Stimulated activated CD8-positive, alpha-beta memory T cell treated with anti-CD3 and anti-CD28 coated beads, Interleukin-4, amount 100 ng/mL, for 1 hour (primary cell): ENCODE measurements around the gene ZNF540.
A peak's percentile ranks its signal among the peaks of the same experiment; 100 is the strongest.
"Not testable (repeated sequence)": the region's sequence is repeated elsewhere in the genome, so short reads cannot be mapped to it uniquely, and the experiment has no call there.

ENCODE experiments used
- DNase-seq, 2 donors: peaks; one replicate each; pipeline ENCODE4 v3.0.0-alpha.2; 2020; ENCODE audit warnings: low read depth in 2 of 2, low spot score in 1 of 2

The ZNF540 gene

DNA sequence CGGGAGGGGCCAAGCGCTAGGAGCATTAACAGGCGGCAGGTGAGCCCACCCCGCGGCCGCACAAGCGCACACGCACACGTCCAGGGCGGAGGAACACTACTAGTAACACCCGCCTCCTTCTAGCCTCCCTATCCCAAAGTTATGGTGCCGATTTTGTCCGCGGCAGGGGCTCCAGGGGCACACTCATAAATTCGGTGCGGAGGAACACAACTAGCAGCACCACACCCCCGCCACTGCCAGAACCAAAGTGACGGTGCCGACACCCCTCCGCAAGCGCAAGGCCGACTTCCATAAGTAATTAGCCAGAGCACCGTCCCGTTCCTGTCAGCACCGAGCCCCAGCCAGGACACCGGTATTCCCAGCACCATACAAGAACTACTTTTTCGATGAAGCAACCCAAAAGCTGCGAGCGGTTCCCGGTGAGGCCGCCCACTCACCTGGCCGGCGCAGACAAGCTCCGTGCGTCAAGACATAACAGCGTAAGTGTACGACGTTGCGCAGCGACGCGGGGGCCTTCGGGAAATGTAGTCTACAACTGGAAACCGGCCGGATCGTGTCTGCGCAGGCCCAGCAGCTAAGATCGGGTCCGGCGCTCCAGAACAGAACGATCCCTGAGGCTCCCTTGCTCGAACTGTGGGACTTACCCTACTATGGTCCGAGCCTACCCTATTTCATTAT lies at the start of gene ZNF540, which contains the start of gene ZNF571:
Gene ZNF540, plus strand, starts transcription at position 573 of the 678 bp plus-strand sequence. CDS start 3,572 bp downstream, outside the sequence.
Gene ZNF571, minus strand, starts transcription at position 489 of the 678 bp plus-strand sequence. CDS start 8,116 bp downstream, outside the sequence.
- DNase-seq: peak; percentile 73 to 86

DNA sequence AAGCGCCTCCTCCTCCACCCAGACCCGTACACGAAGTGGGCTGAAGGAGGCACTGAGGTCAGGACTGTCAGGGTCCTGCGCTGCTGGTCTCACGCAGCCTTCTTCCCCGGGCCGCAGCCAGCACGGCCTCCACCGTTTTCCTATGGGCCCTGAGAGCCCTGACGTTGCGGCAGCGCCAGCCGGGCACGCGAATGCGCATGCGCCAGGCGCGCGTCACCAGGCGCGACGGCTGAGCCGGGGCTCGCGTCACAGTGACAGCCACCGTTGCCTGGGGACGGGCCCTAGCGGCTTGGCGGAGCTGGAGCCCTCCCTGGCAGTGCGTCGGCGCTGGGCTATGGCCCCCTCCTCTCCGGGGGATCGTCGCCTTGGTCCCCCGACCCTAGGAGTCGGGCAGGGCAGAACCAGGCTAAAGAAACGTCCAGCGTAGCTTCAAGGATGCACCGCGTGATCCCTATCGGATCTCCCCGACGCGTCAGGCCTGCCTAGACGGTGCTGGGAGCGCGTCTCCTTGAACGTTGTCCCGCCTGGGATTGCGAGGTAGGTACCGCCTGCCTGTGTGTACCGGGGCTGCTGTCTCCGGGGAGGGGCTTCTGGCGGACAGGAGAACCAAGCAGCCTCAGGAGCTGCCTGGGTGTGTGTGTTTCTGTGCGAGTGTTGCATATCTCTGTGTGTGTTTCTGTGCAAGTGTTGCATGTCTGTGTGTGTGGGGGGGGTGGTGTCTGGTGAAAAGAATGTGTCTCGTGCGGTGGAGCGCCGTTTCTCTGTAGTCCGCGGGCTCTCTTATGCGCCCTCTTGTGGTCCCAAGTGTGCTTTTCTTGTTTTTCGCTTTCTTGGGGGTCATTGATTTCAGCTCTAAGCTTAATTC lies 43.3 kb upstream of the ZNF540 start:
- DNase-seq: no peak

DNA sequence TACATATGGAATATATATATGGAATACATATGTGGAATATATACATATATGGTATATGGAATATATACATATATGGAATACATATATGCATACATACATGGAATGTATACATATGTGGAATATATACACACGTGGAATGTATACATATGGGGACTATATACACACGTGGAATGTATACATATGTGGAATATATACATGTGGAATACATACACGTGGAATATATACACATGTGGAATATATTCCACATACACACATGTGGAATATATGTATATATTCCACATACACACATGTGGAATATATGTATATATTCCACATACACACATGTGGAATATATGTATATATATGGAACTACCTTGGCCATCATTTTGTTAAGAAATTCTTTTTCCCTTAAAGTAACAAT lies 31.2 kb upstream of the ZNF540 start:
- DNase-seq: no peak

DNA sequence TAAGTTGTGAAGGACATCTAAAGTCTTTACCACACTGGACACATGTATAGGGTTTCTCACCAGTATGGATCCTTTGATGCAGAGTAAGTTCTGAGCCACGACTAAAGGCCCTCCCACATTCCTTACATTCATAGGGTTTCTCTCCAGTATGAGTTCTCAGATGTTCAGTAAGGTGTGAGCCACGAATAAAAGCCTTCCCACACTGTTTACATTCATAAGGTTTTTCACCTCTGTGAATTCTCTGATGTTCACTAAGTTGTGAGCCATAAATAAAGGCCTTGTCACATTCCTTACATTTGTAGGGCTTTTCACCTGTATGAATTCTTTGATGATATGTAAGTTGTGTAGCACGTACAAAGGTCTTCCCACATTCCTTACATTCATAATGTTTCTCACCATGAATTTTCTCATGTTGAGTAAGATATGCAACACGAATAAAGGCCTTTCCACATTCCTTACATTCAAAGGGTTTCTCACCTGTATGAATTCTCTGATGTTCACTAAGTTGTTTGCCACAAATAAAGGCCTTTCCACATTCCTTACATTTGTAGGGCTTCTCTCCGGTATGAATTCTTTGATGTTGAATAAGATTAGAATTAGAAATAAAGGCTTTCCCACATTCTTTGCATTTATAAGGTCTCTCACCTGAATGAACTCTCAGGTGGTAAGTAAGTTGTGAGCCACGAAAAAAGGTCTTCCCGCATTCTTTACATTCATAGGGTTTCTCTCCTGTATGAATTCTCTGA lies 29.9 kb upstream of the ZNF540 start:
- no peak for DNase-seq

DNA sequence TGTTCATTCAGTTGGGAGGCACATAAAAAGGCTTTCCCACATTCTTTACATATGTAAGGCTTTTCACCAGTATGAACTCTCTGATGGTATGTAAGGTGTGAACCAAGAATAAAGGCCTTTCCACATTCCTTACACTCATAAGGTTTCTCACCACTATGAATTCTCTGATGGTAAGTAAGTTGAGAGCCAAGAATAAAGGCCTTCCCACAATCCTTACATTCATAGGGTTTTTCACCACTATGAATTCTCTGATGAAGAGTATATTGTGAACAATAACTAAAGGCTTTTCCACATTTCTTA lies 29.4 kb upstream of the ZNF540 start:
- DNase-seq: no peak

DNA sequence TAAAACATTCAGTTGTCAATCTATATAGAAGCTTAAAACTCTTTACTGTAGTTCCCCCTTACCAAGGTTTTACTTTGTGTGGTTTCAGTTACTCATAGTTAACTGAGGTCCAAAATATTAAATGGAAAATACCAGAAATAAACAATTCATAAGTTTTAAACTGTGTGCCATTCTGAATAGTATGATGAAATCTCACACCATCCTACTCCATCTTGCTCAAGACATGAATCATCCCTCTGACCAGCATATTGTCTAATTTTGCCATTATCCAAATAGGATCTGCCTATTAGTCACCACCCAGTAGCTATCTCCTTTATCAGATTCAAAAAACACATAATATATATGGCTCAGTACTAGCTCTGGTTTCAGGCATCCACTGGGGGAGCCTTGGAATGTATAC lies 22.5 kb upstream of the ZNF540 start:
- DNase-seq: no peak

DNA sequence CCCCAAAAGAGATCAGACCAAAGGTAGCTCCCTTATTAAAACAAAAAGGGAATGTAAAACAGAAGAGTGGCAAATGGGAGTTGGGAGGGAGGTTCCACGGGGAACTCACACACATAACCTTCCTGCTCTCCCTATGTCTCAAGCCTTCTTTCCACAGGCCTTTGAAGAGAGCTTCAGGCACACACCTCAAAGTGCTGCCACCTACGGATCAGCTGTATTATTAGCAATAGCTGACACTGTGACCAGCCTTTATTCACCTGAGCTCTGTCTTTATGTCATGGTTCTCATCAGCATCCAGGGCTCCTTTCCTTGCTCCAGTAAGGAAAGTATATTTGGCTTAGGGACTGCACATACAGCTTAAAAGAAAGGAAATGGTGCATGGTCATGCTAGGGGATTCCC lies 11.3 kb upstream of the ZNF540 start:
- no peak for DNase-seq

DNA sequence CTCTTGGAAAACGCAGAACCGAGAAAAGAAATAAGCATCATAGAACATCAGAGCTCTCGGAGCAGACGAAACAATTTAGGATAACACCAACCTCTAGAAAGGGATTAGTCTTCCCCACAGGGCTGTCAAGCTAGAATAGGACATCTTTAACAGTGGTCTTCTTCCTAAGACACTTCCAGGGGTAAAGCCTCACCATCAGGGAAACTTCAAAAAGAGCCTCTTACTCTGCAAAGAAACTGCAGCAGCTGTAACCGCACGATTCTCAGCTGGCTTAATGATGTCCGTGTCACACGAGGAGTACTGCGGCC lies 726 bp upstream of the ZNF540 start:
- no peak for DNase-seq

DNA sequence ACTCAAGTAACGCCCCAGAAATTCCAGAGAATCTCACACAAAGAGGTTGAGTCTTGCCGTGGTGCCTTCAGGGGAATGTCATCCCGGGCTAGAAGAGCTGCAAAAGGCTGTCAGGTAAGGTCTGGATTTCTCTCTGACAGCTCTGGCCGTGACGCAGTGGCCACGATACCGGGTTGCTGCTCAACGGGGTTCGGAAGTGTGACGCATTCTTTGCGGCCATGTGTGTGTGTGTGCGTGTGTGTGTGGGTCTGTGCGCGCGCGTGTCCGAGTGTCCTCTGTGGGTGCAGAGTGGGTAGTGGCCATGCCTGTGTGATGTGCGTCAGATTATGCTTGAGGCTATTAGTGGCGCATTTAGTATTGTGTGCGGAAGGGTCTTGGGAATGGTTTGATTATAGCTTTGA lies 306 bp downstream of the ZNF540 start:
- peak; percentile 17 to 37 for DNase-seq

DNA sequence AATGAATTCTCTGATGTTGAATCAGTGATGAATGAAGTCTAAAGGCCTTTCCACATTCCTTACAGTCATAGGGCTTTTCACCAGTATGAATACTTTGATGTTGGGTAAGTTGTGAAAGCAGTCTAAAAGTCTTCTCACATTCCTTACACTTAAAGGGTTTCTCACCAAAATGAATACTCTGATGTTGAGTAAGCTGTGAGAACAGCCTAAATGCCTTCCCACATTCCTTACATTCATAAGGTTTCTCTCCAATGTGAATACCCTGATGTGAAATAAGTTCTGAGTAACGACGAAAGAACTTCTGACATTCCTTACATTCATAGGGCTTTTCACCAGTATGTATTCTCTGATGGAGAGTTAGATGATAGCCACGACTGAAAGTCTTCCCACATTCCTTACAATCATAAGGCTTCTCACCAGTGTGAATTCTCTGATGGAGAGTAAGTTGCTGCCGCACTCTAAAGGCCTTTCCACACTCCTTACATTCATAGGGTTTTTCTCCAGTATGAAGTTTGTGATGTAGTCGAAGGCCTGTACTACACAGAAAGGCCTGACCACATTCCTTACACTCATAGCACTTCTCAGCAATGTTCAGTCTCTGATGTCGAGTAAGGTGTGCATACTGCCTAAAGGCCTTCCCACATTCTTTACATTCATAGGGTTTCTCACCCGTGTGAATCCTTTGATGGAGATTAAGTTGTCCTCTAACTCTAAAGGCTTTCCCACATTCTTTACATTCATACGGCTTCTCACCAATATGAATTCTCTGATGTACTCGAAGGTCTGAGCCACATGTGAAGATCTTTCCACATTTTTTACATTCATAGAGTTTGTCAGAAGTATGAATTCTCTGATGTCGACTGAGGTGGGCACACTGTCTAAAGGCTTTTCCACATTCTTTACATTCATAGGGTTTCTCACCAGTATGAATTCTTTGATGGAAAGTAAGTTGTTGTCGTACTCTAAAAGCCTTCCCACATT lies 40.7 kb downstream of the ZNF540 start:
- DNase-seq: no peak

DNA sequence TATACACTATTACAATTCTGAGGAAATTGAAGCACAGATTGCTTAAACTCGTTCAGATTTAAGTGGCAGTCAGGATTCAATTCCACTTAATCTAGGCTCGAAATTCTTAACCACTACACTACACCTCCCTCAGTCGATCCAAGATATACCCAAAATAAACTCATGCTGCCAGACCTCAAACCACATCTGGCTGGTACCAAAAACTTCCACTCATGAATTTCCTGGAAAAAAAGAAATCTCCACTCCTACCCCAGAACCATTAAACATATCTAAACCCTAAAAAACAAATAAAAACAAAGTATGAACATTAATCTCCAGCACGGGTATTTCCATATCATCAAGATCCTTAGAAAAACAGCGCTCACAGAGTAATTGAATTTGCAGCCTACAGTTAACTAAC lies 59.4 kb downstream of the ZNF540 start:
- no peak for DNase-seq

DNA sequence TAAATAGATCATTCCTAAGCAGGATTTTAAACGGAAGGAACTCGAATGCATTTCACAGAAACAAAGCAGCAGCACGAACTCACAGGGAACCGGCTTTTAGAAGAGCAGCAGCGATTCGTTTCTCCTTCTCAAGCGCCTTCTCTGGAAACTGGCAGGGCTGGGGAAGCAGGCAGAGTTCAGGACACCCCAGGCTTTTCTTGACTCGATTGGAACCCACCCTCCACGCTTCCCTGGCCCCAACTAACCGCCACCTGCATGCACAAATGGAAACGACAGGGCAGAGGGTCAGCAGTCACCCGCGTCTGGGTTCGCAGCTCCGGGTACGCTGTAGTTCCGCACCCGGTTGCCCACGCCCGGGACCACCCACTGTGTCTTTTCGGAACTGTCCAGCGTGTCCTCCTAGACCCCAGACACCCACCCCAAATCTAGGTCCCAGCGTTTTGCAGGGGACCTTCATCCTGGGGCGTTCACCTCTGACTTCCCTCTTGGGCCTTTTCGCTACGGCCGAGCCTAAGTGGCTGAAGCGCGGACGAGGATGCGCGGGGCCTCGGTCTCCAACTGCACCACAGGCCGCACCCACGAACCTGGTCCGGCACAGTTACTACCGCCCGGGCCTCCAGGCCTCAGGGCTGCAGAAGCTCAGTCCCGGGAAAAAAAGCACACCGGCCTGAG lies 60.1 kb downstream of the ZNF540 start:
- no peak for DNase-seq

DNA sequence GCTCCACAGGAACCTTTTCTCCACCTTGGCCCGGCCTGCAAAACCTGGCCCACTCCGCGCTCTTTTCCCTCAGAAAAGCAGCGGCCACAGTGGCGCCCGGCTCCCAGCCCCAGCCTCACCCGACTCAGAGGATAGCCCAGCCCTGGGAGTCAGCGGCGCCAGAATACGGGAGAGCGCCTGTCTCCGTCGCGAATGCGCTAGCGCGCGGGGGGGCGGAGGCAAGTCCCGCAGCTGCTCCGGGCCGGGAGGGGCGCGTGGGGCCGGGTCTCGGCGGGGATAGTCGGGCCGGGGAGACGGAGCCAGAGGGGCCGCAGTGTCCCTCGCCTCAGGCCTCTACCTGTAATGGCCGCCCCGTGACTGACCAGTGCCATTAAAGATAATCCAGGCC lies 60.6 kb downstream of the ZNF540 start, which contains the start of gene ZFP30:
Gene ZFP30, minus strand, starts transcription at position 165 of the 388 bp plus-strand sequence. CDS start 7,643 bp downstream, outside the sequence.
- DNase-seq: peak; percentile 37 to 54

DNA sequence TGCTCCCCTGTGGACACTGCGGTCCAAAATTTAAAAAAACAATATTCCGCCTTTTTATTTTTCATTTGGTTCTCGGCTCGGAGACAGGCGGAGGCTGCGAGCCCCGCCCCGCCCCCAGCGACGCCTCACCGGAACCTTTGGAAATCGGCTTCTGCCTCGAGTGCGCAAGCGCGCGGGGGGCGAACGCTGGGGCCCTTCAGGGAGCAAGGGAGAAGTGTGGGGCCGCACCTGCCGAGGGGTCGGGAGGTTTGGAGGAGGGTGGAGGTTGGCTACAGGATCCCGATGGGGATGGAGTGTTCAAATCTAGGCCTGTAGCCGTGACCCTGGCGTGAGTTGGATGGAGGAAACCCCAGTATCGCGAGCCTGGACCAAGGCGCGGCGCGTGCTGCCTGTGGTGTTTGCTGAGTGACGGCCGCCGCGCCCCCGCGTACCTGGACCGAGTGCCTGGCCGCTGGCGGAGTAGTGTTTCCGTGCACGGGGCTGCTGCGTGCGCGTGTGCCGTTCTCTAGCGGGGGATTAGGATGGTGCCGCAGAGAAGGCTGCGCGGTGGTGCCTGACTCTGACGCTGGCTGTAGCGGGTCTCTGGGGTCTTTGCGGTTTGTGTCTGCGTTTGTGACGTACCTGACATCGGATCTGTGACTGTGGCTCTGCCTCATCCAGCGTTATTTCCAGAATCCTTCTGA lies 61.2 kb downstream of the ZNF540 start:
- peak; percentile 39 to 71 for DNase-seq

DNA sequence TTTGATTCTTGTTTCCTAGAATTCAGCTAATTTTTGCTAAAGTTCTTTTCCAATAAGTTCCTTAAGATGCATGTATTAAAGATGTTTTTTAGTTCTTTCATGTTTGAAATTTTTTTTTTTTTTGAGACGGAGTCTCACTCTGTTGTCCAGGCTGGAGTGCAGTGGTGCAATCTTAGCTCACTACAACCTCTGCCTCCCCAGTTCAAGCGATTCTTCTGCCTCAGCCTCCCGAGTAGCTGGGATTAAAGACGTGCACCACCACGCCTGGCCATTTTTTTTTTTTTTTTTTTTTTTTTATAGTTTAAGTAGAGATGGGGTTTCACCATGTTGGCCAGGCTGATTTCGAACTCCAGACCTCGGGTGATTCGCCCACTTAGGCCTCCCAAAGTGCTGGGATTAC lies 62.5 kb downstream of the ZNF540 start:
- not testable (repeated sequence) for DNase-seq
